IPS DF 4.7 (cell line): Measurements from ENCODE around the gene RPS6KC1.
"Not testable (repeated sequence)": the region's sequence is repeated elsewhere in the genome, so short reads cannot be mapped to it uniquely, and the experiment has no call there.

ENCODE experiments used
- DNase-seq: peaks from one replicate; pipeline ENCODE4 v3.0.0-alpha.2; 2013; ENCODE audit warnings: low spot score; ENCODE audit errors: extremely low read depth

The RPS6KC1 gene

DNA sequence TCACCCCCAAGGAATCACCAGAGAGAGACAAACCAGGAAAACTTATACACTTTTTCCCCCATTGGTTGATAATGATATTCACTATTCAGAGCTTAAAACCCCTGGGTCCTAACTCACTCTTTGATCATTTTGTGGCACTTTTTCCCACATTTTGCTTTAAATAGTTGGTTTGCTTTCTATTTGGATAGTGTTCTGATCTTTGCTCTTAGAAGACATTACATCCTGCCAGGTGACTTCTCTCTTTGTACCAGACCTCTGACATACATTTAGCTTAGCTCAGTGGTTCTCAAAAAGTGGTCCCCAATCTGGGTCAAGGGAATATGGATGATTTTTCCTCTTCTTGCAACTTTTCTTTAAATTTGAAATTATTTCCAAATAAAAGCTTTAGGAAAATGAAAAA, 228.4 kb downstream of the RPS6KC1 start:
- no peak for DNase-seq

- no peak for DNase-seq
Observed at GRCh38 chr1:213281640-213282301, 230.7 kb downstream of the RPS6KC1 start.

DNA sequence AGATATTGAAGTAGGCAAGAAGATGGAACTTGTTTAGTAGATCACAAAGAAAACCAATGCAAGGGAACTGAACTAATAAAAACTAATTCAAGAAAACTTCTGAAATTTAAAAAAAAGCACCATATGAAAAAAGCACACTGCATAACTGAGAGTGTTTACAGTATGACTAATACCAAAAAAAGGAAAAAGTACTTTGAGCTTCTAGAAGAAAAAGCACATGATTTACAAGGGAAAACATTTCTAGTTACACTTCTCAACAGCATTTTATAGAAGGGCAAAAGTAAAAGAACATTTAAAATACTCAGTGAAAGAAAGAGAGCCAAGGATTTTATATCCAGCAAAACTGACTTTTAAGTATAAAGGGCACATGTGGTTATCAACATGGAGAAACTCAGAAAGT, 233.6 kb downstream of the RPS6KC1 start:
- DNase-seq: no peak

DNA sequence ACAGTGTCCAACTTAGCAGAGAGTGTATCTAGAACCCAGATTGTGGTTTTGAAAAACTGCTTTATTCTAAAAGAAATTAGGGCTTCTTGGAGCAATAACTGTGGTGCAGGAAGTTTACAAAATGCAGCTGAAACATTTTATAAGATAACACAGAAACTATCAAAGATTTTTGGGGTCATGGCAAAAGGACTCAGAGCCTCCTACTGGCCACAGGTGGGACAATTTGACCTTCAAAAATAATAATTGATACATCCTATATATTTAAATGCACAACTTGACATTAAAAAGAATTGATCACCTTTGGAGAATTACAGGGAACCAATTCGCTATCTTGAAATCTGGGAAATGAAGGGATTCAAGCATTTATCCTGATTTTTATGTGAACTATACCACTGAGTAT, 235.2 kb downstream of the RPS6KC1 start:
- no peak for DNase-seq

- DNase-seq: no peak
Observed at GRCh38 chr1:213287987-213288386, 236.9 kb downstream of the RPS6KC1 start.

DNA sequence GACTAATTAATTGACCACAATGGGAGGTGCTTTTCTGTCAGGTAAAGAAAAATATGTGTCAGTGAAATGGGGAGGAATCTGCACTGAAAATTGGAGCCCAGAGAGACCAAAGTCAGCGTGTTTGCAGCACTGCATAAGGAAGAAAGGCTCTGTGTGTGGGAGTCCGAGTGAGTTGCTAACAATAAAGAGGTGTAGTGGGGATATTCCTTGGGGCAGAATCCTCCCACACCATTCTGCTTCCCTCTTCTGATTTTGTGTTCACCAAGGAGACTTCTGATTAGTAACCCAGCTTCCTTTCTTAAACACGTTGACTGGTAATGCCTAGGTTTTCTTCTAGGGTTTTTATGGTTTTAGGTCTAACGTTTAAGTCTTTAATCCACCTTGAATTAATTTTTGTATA, 240.5 kb downstream of the RPS6KC1 start:
- no peak for DNase-seq

DNA sequence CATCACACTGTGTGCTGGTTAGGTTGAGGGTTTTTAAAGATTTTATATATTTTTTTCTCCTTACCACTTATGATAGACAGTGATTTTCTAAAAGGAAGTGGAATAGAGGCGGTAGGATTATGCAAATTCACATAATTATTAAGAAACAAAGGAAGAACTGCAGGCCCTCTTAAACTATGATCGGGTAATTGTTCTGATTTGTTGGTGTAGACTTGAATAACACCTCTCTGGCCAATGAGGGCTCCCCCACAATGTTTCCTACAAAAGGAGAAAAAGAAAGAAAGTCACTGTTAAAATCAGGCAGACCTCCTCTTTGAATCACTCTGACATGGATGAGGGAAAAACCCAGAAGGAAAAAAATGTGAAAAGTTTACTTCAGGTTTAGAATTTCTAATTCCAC, 241.6 kb downstream of the RPS6KC1 start:
- no peak for DNase-seq

- DNase-seq: no peak
Observed at GRCh38 chr1:213295860-213296259, 244.8 kb downstream of the RPS6KC1 start.

- no peak for DNase-seq
Observed at GRCh38 chr1:213296558-213296957, 245.5 kb downstream of the RPS6KC1 start.

DNA sequence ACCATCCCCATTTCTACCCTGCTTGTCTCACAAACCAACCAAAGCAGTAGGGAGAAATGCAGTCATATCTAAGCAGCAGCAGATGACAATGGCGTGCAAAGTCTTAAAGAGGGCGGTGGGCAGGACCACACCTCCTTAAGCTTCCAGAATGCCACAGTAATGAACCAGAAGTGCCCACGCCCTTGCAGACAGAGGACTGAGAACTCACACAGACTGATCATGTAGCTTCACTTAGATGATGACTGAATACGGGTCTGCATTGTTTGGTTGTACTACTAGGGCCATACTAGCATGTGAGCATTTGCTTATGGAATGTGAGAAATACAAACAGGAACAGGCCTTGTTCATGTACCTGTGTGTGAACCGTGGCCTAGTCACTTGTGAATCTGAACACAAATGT, 246.0 kb downstream of the RPS6KC1 start:
- DNase-seq: no peak

GRCh38 chr1:213300433-213300832, 249.4 kb downstream of the RPS6KC1 start:
- no peak for DNase-seq

DNA sequence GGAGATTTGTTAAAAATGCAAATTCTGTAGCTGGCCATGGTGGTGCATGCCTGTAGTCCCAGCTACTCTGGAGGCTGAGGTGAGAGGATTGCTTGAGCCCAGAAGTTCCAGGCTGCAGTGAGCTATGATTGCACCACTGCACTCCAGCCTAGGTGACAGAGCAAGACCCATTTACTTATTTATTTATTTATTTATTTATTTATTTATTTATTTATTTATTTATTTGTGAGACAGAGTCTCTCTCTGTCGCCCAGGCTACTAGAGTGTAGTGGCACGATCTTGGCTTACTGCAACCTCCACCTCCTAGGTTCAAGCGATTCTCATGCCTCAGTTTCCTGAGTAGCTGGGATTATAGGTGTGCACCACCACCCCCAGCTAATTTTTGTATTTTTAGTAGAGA, 250.5 kb downstream of the RPS6KC1 start:
- DNase-seq: not testable (repeated sequence)

- DNase-seq: peak; percentile 14
Observed at GRCh38 chr1:213303286-213303685, 252.2 kb downstream of the RPS6KC1 start.

DNA sequence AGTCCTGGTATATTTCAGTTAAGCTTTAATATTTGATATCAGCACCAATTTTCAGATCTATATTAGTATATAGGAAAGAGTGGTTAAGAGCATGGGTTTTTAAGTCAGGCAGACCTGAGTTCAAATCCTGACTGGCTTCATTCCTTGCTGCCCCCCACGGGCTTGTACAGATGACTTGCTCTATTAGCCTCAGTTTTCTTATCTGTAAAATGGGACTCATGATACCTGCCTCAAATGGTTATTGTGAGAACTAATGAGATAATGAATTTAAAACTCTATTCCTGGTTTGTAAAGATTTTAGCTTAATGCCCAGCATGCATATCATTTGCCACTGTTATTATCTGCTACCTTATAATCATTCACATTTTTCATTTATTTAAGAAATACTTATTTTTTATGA, 264.5 kb downstream of the RPS6KC1 start:
- DNase-seq: no peak

DNA sequence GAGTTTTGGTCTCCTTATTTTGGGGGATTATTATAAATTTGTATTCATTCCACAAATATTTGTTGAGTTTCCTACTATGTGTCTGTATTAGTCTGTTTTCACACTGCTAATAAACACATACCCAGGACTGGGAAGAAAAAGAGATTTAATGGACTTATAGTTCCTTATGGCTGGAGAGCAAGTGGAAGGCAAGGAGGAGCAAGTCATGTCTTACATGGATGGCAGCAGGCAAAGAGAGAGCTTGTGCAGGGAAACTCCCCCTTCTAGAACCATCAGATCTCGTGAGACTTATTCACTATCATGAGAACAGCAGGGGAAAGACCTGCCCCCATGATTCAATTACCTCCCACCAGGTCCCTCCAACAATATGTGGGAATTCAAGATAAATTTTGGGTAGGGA, 267.4 kb downstream of the RPS6KC1 start:
- DNase-seq: not testable (repeated sequence)

DNA sequence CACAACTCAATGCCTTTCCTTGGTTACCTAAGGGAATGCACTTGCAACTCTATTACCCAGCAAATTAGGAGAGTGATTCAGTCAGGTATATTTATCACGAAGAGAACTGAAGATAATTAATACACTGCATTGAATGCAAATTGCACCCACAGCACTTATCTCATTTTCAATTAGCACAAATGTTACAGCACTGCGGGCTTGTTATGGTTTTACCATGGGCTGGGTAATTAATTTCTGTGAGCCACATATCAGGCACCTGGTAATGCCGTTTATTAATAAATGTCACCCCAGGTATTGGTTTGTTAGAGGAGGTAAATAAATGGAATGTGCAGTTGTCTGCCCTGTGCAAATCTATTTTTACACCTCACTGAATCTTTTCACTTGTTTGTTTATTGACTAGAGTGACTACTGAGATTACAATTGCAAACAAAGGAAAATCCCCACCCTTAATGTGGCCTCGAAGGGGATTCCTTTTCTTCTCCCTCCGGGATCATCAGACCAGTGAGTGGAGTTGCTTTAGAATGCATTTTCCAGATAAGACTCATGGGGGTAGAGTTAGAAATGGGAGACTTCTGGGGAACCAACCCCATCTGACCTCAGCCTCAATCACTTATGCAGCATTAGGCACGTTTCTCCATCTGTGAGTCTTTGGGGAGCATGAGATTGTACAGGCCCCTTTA, 269.3 kb downstream of the RPS6KC1 start:
- no peak for DNase-seq
